SK-N-MC (cell line): ENCODE measurements around the gene SCAPER.

Experiments
- EZH2 ChIP-seq: fragments of 200-600 bp; sonication (generic); IDR thresholded peaks from one replicate; pipeline ENCODE4 v1.6.1; 2017; ENCODE audit warnings: antibody characterized with exemption
- POLR2AphosphoS5 ChIP-seq: IDR thresholded peaks from 2 replicates; pipeline ENCODE4 v1.6.1; 2012; ENCODE audit warnings: mild to moderate bottlenecking, low read depth, low read length, borderline replicate concordance

DNA sequence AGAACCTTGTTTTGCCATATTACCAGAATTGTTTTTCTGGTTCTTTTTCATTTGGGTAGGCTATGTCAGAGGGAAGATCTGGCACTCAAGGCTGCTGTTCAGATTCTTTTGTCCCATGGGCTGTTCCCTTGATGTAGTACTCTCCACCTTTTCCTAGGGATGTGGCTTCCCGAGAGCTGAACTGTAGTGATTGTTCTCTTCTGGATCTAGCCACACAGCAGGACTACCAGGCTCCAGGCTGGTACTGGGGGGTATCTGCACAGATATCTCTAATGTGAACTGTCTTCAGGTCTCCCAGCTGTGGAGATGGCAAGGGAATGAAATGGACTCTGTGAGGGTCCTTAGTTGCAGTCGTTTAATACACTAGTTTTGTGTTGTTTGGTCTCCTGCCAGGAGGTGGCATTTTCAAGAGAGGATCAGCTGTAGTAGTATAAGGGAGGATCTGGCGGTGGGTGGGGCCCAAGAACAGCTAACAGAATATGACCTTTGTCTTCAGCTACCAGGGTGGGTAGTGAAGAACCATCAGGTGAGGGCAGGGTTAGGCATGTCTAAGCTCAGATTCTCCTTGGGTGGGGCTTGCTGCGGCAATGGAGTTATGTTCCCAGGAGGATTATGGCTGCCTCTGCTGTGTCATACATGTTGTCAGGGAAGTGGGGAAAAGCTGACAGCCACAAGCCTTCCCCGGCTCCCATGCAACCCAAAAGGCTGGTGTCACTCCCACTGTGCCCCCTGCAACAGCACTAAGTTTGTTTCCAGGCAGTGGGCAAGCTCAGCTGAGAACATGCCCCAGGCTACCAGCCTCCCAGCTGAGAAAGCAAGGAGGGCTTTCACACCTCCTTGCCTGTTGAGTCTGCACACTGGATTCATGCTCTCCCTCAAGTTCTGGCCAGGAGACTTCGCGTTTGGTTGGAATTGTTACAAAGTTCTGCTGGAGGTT is 316.1 kb downstream of the SCAPER start:
- TF ChIP-seq EZH2 (no peak), POLR2AphosphoS5 (no peak)
